Osteoblast (primary cell): ENCODE measurements around the gene CEP63. TPM values are rescaled to one million over a fixed set of nuclear protein-coding genes. Genes with fewer than 3 reads are reported as not detected.

Experiments
- DNase-seq: peaks from one replicate; pipeline ENCODE4 v3.0.0; 2011; ENCODE audit warnings: low spot score, mixed read lengths; ENCODE audit not compliant: insufficient read length; ENCODE audit errors: missing footprints
- H2AFZ ChIP-seq: 2 replicates; pipeline ENCODE4 v1.6.0; 2011; ENCODE audit warnings: mild to moderate bottlenecking, low read length
- H3K27ac ChIP-seq: 2 replicates; pipeline ENCODE4 v1.5.1; 2011; ENCODE audit warnings: mild to moderate bottlenecking, low read depth, low read length, moderate library complexity
- H3K27me3 ChIP-seq: 2 replicates; pipeline ENCODE4 v1.6.0; 2012; ENCODE audit warnings: mild to moderate bottlenecking, control low read depth, inconsistent platforms, low read length, moderate library complexity; ENCODE audit not compliant: insufficient read depth
- H3K36me3 ChIP-seq: 2 replicates; pipeline ENCODE4 v1.5.1; 2011; ENCODE audit warnings: mild to moderate bottlenecking, low read length, control low read depth, moderate library complexity; ENCODE audit not compliant: insufficient read depth
- H3K4me1 ChIP-seq: 2 replicates; pipeline ENCODE4 v1.5.1; 2011; ENCODE audit warnings: mild to moderate bottlenecking, low read length, control low read depth, moderate library complexity; ENCODE audit not compliant: insufficient read depth
- H3K4me2 ChIP-seq: 2 replicates; pipeline ENCODE4 v1.6.0; 2011; ENCODE audit warnings: mild to moderate bottlenecking, low read length; ENCODE audit not compliant: insufficient read depth
- H3K4me3 ChIP-seq: fragments of 200-600 bp; sonication (generic); 3 replicates; pipeline ENCODE4 v1.5.1; 2012; ENCODE audit warnings: mild to moderate bottlenecking, low read length, inconsistent platforms; ENCODE audit not compliant: insufficient read depth
- H3K79me2 ChIP-seq: 2 replicates; pipeline ENCODE4 v1.6.0; 2012; ENCODE audit warnings: mild to moderate bottlenecking, low read length, control low read depth, inconsistent platforms; ENCODE audit not compliant: insufficient read depth
- H3K9me3 ChIP-seq: 2 replicates; pipeline ENCODE4 v1.5.1; 2011; ENCODE audit warnings: low read depth, low read length, control low read depth
- H4K20me1 ChIP-seq: 2 replicates; pipeline ENCODE4 v1.6.0; 2012; ENCODE audit warnings: mild to moderate bottlenecking, low read length, control low read depth; ENCODE audit not compliant: insufficient read depth
- CTCF ChIP-seq: IDR thresholded peaks from 2 replicates; pipeline ENCODE4 v1.5.1; 2011; ENCODE audit warnings: mild to moderate bottlenecking, low read depth, low read length, moderate library complexity; ENCODE audit errors: extremely low read depth
- total RNA-seq: library from RNA; depleted of rRNA; stranded (reverse); fragments of >200 nt; gene quantifications from 2 replicates; pipeline ENCODE4 v1.2.3, GENCODE V29; 2012

Gene CEP63
- total RNA-seq, 1 donor = 15.9 TPM

- no peaks in the 10 kb centered on the region for H3K79me2 ChIP-seq
- H3K27me3 ChIP-seq = no peaks in the 10 kb centered on the region
- H3K4me2 ChIP-seq = no peak overlapping the region
- no peak overlapping the region for H2AFZ ChIP-seq
- DNase-seq = no peak
- no peaks in the 10 kb centered on the region for H3K36me3 ChIP-seq
- no peaks in the 10 kb centered on the region for H4K20me1 ChIP-seq
- no peak overlapping the region for H3K4me3 ChIP-seq
- peaks cover 5% of the 10 kb centered on the region for H3K4me1 ChIP-seq
- TF ChIP-seq CTCF = no peak
- H3K27ac ChIP-seq = no peak overlapping the region
- no peaks in the 10 kb centered on the region for H3K9me3 ChIP-seq
These were observed 122.3 kb downstream of the CEP63 start for GRCh38 chr3:134608023-134608770.

GRCh38 chr3:134608771-134609435 lies 123.0 kb downstream of the CEP63 start:
- H3K4me1 ChIP-seq = peaks cover 5% of the 10 kb centered on the region
- H3K4me2 ChIP-seq = no peak overlapping the region
- no peak for TF ChIP-seq CTCF
- no peaks in the 10 kb centered on the region for H4K20me1 ChIP-seq
- no peak overlapping the region for H2AFZ ChIP-seq
- no peak for DNase-seq
- no peaks in the 10 kb centered on the region for H3K79me2 ChIP-seq
- H3K9me3 ChIP-seq = no peaks in the 10 kb centered on the region
- H3K27ac ChIP-seq = no peak overlapping the region
- no peaks in the 10 kb centered on the region for H3K36me3 ChIP-seq
- no peaks in the 10 kb centered on the region for H3K27me3 ChIP-seq
- H3K4me3 ChIP-seq = no peak overlapping the region

GRCh38 chr3:134609821-134610431 lies 124.1 kb downstream of the CEP63 start:
- Histone ChIP-seq H3K27me3 (no peaks in the 10 kb centered on the region), H3K4me3 (no peak overlapping the region), H3K36me3 (no peaks in the 10 kb centered on the region), H3K79me2 (no peaks in the 10 kb centered on the region), H2AFZ (no peak overlapping the region), H3K27ac (no peak overlapping the region), H3K9me3 (no peaks in the 10 kb centered on the region), H3K4me1 (peaks cover 5% of the 10 kb centered on the region), H4K20me1 (no peaks in the 10 kb centered on the region), H3K4me2 (no peak overlapping the region)
- no peak for TF ChIP-seq CTCF
- DNase-seq = no peak
